GM12878 (cell line): ENCODE results near the gene ST6GALNAC3. TPM values are rescaled to one million over a fixed set of nuclear protein-coding genes. Genes with fewer than 3 reads are reported as not detected.
A peak's percentile ranks its signal among the peaks of the same experiment; 100 is the strongest.

ENCODE experiments used
- ATAC-seq: fragments of 200-7000 bp; cut with Tn5 transposase; 3 replicates; pipeline ENCODE4 v1.9.1; 2020; ENCODE audit warnings: mild to moderate bottlenecking, moderate library complexity
- BruUV-seq: library from RNA; stranded (reverse); fragments of 400-500 nt; replicated peaks from 2 replicates; lab custom pipeline; 2021; lab: Mats Ljungman, UMichigan
- CTCF ChIA-PET: fragments of 300-600 bp; sonication (Branson Sonifier 250); formaldehyde crosslinking; extraction: SDS; loops from one replicate; lab custom pipeline; 2021; ENCODE audit warnings: inconsistent platforms; lab: Yijun Ruan, JAX
- POLR2A ChIA-PET: fragments of 350-600 bp; formaldehyde crosslinking; extraction: SDS; loops from one replicate; lab custom pipeline; 2021; ENCODE audit warnings: inconsistent platforms; lab: Charles Lee
- RAD21 ChIA-PET: fragments of 300-600 bp; sonication (Branson Sonifier 250); formaldehyde crosslinking; loops from one replicate; lab custom pipeline; 2023; ENCODE audit warnings: antibody characterized with exemption; ENCODE audit not compliant: unreplicated experiment; lab: Charles Lee
- SMC1A ChIA-PET: fragments of 300-600 bp; sonication (Branson Sonifier 250); formaldehyde crosslinking; loops from one replicate; lab custom pipeline; 2023; ENCODE audit not compliant: unreplicated experiment, uncharacterized antibody; lab: Charles Lee
- DNase-seq: peaks from one replicate; pipeline ENCODE4 v3.0.0-alpha.2; 2011; ENCODE audit warnings: low read depth, low spot score
- FAIRE-seq: peaks from 3 replicates; lab custom pipeline; 2011; peaks lifted over from hg19 to GRCh38; lab: Jason Lieb, UNC
- H2AFZ ChIP-seq: 2 replicates; pipeline ENCODE4 v1.6.0; 2011; ENCODE audit warnings: low read depth, low read length, control low read depth; ENCODE audit not compliant: control insufficient read depth
- H3K27ac ChIP-seq: 2 replicates; pipeline ENCODE4 v1.5.1; 2011; ENCODE audit warnings: control low read depth; ENCODE audit not compliant: control insufficient read depth, insufficient read depth
- H3K27me3 ChIP-seq, 2 experiments: replicated peaks in 1 of 2; 2 replicates each; pipeline versions ENCODE4 v1.6.0 to v1.6.1; 2011; ENCODE audit warnings: low read length in 1 of 2; ENCODE audit not compliant: control insufficient read depth in 2 of 2, insufficient read depth in 2 of 2
- H3K36me3 ChIP-seq, 2 experiments: 2 replicates each; pipeline ENCODE4 v1.5.1; 2011; ENCODE audit warnings: low read length in 1 of 2; ENCODE audit not compliant: control insufficient read depth in 2 of 2, insufficient read depth in 2 of 2
- H3K4me1 ChIP-seq: 2 replicates; pipeline ENCODE4 v1.6.1; 2011; ENCODE audit warnings: mild to moderate bottlenecking, low read length, moderate library complexity, mixed read lengths; ENCODE audit not compliant: control insufficient read depth, insufficient read depth
- H3K4me2 ChIP-seq: 2 replicates; pipeline ENCODE4 v1.6.0; 2011; ENCODE audit warnings: control low read depth; ENCODE audit not compliant: control insufficient read depth, insufficient read depth
- H3K4me3 ChIP-seq: fragments of 200-600 bp; sonication (generic); 2 replicates; pipeline ENCODE4 v1.5.1; 2016
- H3K79me2 ChIP-seq: 2 replicates; pipeline ENCODE4 v1.6.0; 2011; ENCODE audit warnings: low read length; ENCODE audit not compliant: control insufficient read depth, insufficient read depth
- H3K9ac ChIP-seq: 2 replicates; pipeline ENCODE4 v1.8.0; 2011; ENCODE audit warnings: low read length, control low read depth, mixed read lengths; ENCODE audit not compliant: control insufficient read depth, insufficient read depth
- H3K9me3 ChIP-seq: replicated peaks from 3 replicates; pipeline ENCODE4 v1.5.1; 2011; ENCODE audit warnings: mild to moderate bottlenecking, low read length; ENCODE audit not compliant: control insufficient read depth, insufficient read depth
- H4K20me1 ChIP-seq: 2 replicates; pipeline ENCODE4 v1.6.0; 2011; ENCODE audit not compliant: control insufficient read depth, insufficient read depth
- ATF7 ChIP-seq: fragments of 450-650 bp; IDR thresholded peaks from 2 replicates; pipeline ENCODE4 v1.6.1; 2016; ENCODE audit warnings: low read depth, mild to moderate bottlenecking
- CEBPB ChIP-seq, 2 experiments: fragments of 150-350 bp in 1 of 2; IDR thresholded peaks; 2 replicates each; pipeline ENCODE4 v1.6.1; 2012 to 2014; ENCODE audit warnings: low read depth in 2 of 2, low read length in 2 of 2, borderline replicate concordance in 1 of 2, inconsistent platforms in 1 of 2
- CHD1 ChIP-seq: IDR thresholded peaks from 2 replicates; pipeline ENCODE4 v1.6.1; 2012; ENCODE audit warnings: low read depth, low read length, improper control_type of control experiment
- CREB1 ChIP-seq: IDR thresholded peaks from 2 replicates; pipeline ENCODE4 v1.6.1; 2012; ENCODE audit warnings: low read depth, mild to moderate bottlenecking, inconsistent platforms
- CTCF ChIP-seq, 3 experiments: IDR thresholded peaks in 2 of 3; conservative IDR thresholded peaks in 1 of 3; 2 replicates each; pipeline ENCODE4 v1.5.1; 2011; ENCODE audit warnings: low read depth in 3 of 3, low read length in 3 of 3, mild to moderate bottlenecking in 3 of 3, control low read depth in 2 of 3, moderate library complexity in 2 of 3, inconsistent platforms in 1 of 3, mixed read lengths in 1 of 3; ENCODE audit not compliant: control insufficient read depth in 2 of 3, insufficient read depth in 1 of 3; ENCODE audit errors: extremely low read depth in 1 of 3
- FOXK2 ChIP-seq: fragments of 450-650 bp; IDR thresholded peaks from 2 replicates; pipeline ENCODE4 v1.6.1; 2017; ENCODE audit warnings: mild to moderate bottlenecking, moderate library complexity
- HCFC1 ChIP-seq: fragments of 150-350 bp; IDR thresholded peaks from 2 replicates; pipeline ENCODE4 v1.6.1; 2014; ENCODE audit warnings: low read length
- HDAC2 ChIP-seq: fragments of 200-600 bp; sonication (generic); IDR thresholded peaks from 2 replicates; pipeline ENCODE4 v1.6.1; 2017
- HDGF ChIP-seq: fragments of 450-650 bp; IDR thresholded peaks from 2 replicates; pipeline ENCODE4 v1.6.1; 2016; ENCODE audit warnings: antibody characterized with exemption
- KAT2A ChIP-seq: conservative IDR thresholded peaks from 2 replicates; pipeline ENCODE4 v1.6.1; 2011; ENCODE audit warnings: low read depth, low read length; ENCODE audit not compliant: control insufficient read depth
- RB1 ChIP-seq: fragments of 450-650 bp; formaldehyde crosslinking; IDR thresholded peaks from 2 replicates; pipeline ENCODE4 v1.6.1; 2017; ENCODE audit warnings: mild to moderate bottlenecking, borderline replicate concordance
- ZNF592 ChIP-seq: fragments of 450-650 bp; IDR thresholded peaks from 2 replicates; pipeline ENCODE4 v1.6.1; 2017; ENCODE audit warnings: mild to moderate bottlenecking, moderate library complexity
- WGBS: methylation state at CpG from one replicate; pipeline ENCODE4 v1.1.6; 2016; ENCODE audit warnings: low lambda C conversion rate; ENCODE audit not compliant: insufficient replicate concordance, insufficient coverage; ENCODE audit errors: missing lambda C conversion rate; 5-methylcytosine and 5-hydroxymethylcytosine counted together
- in situ Hi-C: fragments of 300-500 bp; cut with MboI; formaldehyde crosslinking; loops from 9 replicates; pipeline ENCODE4 v1.14.3; 2018; ENCODE audit warnings: mixed read lengths
- intact Hi-C: fragments of 100-400 bp; cut with micrococcal nuclease; formaldehyde crosslinking; loops from one replicate; pipeline ENCODE4 v1.14.2; 2022; ENCODE audit not compliant: unreplicated experiment
- polyA plus RNA-seq, 11 experiments: library from polyadenylated mRNA; depleted of rRNA in 4 of 11; unstranded in 6 of 11; stranded (reverse) in 5 of 11; fragments of >200 nt; fragmentation: Nextera tagmentation in 4 of 11; fragmentation: Illumina TruSeq in 1 of 11; extraction: Ambion mirVana in 4 of 11; extraction: Trizol in 1 of 11; gene quantifications; 1 replicate in 1 of 11; 2 replicates in 10 of 11; pipeline versions ENCODE4 v1.2.1 to v1.2.3, GENCODE V29; 2011 to 2016; ENCODE audit warnings: inconsistent platforms in 2 of 11, missing spikeins in 2 of 11, low read depth in 1 of 11
- total RNA-seq, 4 experiments: library from RNA; depleted of rRNA in 3 of 4; stranded (reverse); fragments of >200 nt in 3 of 4; fragmentation: Illumina TruSeq in 1 of 4; extraction: Trizol in 1 of 4; gene quantifications; 2 replicates each; pipeline versions ENCODE4 v1.2.1 to v1.2.3, GENCODE V29; 2013 to 2021

Gene ST6GALNAC3
- total and polyA plus RNA-seq, 10 of the 15 experiments (the other 5 are each of a cell fraction or from before 2014, with no cell fraction given), result 0.04 to 0.68 (median 0.18) TPM; not detected in 3

- CTCF ChIA-PET, result interaction anchor here (2.0 kb wide), 1 partner anchor 21 kb away, joined by 5 read pairs; no protein-coding TSS in a partner anchor
- no peak overlapping the region for H3K4me2 ChIP-seq
These were observed 101.5 kb downstream of the ST6GALNAC3 start for GRCh38 chr1:76176000-76176399.

GRCh38 chr1:76177615-76178014 lies 103.1 kb downstream of the ST6GALNAC3 start:
- SMC1A ChIA-PET, result interaction anchor here (0.6 kb wide), 2 partner anchors 10 to 951 kb away, joined by 3 read pairs; no protein-coding TSS in a partner anchor
- no peaks in the 10 kb centered on the region for H3K4me1 ChIP-seq
- TF ChIP-seq FOXK2 (no peak), CREB1 (no peak), HDAC2 (no peak), RB1 (no peak), HDGF (no peak), CHD1 (no peak), KAT2A (no peak), CTCF (IDR thresholded peaks at IDR 0.05 in 2 of 3, conservative IDR thresholded peaks at IDR 0.05 in 1 of 3; ENCODE audit: control insufficient read depth in 2 of 3, extremely low read depth in 1 of 3, insufficient read depth in 1 of 3, low read depth in 3 of 3, low read length in 3 of 3) (no peak), CEBPB (IDR thresholded peaks at IDR 0.05; ENCODE audit: borderline replicate concordance in 1 of 2, low read depth in 2 of 2, low read length in 2 of 2) (no peak), ATF7 (no peak), HCFC1 (no peak), ZNF592 (no peak)

More at GRCh38 chr1:76176000-76176399, 101.5 kb downstream of the ST6GALNAC3 start:
- peaks cover 0 to 2% of the 10 kb centered on the region in 2 experiments; a peak in 1 of 4 replicates for H3K27me3 ChIP-seq
- no peaks in the 10 kb centered on the region for H3K9me3 ChIP-seq
- DNase-seq (no peak), FAIRE-seq (no peak), ATAC-seq (peak; percentile 91)
- 0% methylated on average over 2 of the region's 2 CpGs for WGBS
- H3K9ac ChIP-seq, result no peak overlapping the region
- ChIA-PET POLR2A (no interaction called here), SMC1A (interaction anchor here (2.2 kb wide), 1 partner anchor 9 kb away, joined by 10 read pairs; no protein-coding TSS in a partner anchor), RAD21 (interaction anchor here (0.7 kb wide), 1 partner anchor 13 kb away, joined by 3 read pairs; no protein-coding TSS in a partner anchor)
- H2AFZ ChIP-seq, result no peak overlapping the region
- no TSS peak for BruUV-seq
- no peak overlapping the region for H3K27ac ChIP-seq
- H3K4me3 ChIP-seq, result no peak overlapping the region
- H3K4me1 ChIP-seq, result no peaks in the 10 kb centered on the region
- H4K20me1 ChIP-seq, result no peaks in the 10 kb centered on the region
- in situ Hi-C loops (no loop called here), intact Hi-C loops (no loop called here)
- no peaks in the 10 kb centered on the region for H3K36me3 ChIP-seq
- TF ChIP-seq HDAC2, result no peak
- no peaks in the 10 kb centered on the region for H3K79me2 ChIP-seq

More at GRCh38 chr1:76177615-76178014, 103.1 kb downstream of the ST6GALNAC3 start:
- in situ Hi-C loops, result no loop called here
- no TSS peak for BruUV-seq
- ATAC-seq (no peak), DNase-seq (no peak), FAIRE-seq (no peak)
- H4K20me1 ChIP-seq, result no peaks in the 10 kb centered on the region
- no peak overlapping the region for H2AFZ ChIP-seq
- no peak overlapping the region for H3K9ac ChIP-seq
- no peaks in the 10 kb centered on the region for H3K79me2 ChIP-seq
- CTCF ChIA-PET, result interaction anchor here (0.9 to 2.0 kb wide), 3 partner anchors 23 to 35 kb away, joined by 3 to 5 read pairs (median 4); no protein-coding TSS in a partner anchor
- no peak overlapping the region for H3K4me3 ChIP-seq
- RAD21 ChIA-PET, result no interaction called here
- H3K27ac ChIP-seq, result no peak overlapping the region
- POLR2A ChIA-PET, result no interaction called here
- H3K27me3 ChIP-seq, result peaks cover 0 to 2% of the 10 kb centered on the region in 2 experiments; a peak in 1 of 4 replicates
- H3K9me3 ChIP-seq, result no peaks in the 10 kb centered on the region
- no peaks in the 10 kb centered on the region for H3K36me3 ChIP-seq
- intact Hi-C loops, result no loop called here
- WGBS, result 32% methylated on average over 8 of the region's 8 CpGs
- H3K4me2 ChIP-seq, result no peak overlapping the region
